ENCODE measurements around the gene APLNR. TPM values are rescaled to one million over a fixed set of nuclear protein-coding genes. Genes with fewer than 3 reads are reported as not detected.

APLNR gene
- total RNA-seq, 2 experiments from 2014 or later, result not detected

GRCh38 chr11:57249384-57250319 lies 12.6 kb upstream of the APLNR start:
- ChIA-PET POLR2A (no interaction called here), CTCF (interaction anchor here (0.6 to 6.1 kb wide), 25 partner anchors 9 to 407 kb away, joined by 3 to 69 read pairs (median 4); partner anchors contain the start of genes LRRC55, OR5AK2 and SSRP1)
- peak; percentile 87 for ATAC-seq

GRCh38 chr11:57248780-57249383 lies 11.8 kb upstream of the APLNR start:
- no peak overlapping the region for H3K27ac Mint-ChIP-seq
- H3K4me3 Mint-ChIP-seq, result no peak overlapping the region
- H3K9me3 Mint-ChIP-seq (ENCODE audit: low read depth), result no peaks in the 10 kb centered on the region
- peaks cover 24% of the 10 kb centered on the region for H3K27me3 Mint-ChIP-seq
- peak; percentile 59 for DNase-seq
- peak; percentile 68 for ATAC-seq
- ChIA-PET CTCF (interaction anchor here (0.6 to 6.1 kb wide), 21 partner anchors 10 to 406 kb away, joined by 3 to 69 read pairs (median 4); partner anchors contain the start of genes LRRC55, OR5AK2 and SSRP1), POLR2A (no interaction called here)
- intact Hi-C loops (cut with DNase I, micrococcal nuclease), result loop anchor here (1.0 to 5.0 kb wide), 5 partner anchors 117 to 408 kb away; no protein-coding TSS in a partner anchor
- H3K36me3 Mint-ChIP-seq (ENCODE audit: low read depth), result no peaks in the 10 kb centered on the region
- peaks cover 19% of the 10 kb centered on the region for H3K4me1 Mint-ChIP-seq

More at GRCh38 chr11:57249384-57250319, 12.6 kb upstream of the APLNR start:
- intact Hi-C loops (cut with DNase I, micrococcal nuclease), result loop anchor here (1.0 to 5.0 kb wide), 5 partner anchors 117 to 408 kb away; no protein-coding TSS in a partner anchor
- H3K9me3 Mint-ChIP-seq (ENCODE audit: low read depth), result no peaks in the 10 kb centered on the region
- H3K27me3 Mint-ChIP-seq, result peaks cover 28% of the 10 kb centered on the region
- no peak overlapping the region for H3K4me3 Mint-ChIP-seq
- H3K27ac Mint-ChIP-seq, result no peak overlapping the region
- H3K36me3 Mint-ChIP-seq (ENCODE audit: low read depth), result no peaks in the 10 kb centered on the region
- peak; percentile 75 for DNase-seq
- peaks cover 16% of the 10 kb centered on the region for H3K4me1 Mint-ChIP-seq

DNA sequence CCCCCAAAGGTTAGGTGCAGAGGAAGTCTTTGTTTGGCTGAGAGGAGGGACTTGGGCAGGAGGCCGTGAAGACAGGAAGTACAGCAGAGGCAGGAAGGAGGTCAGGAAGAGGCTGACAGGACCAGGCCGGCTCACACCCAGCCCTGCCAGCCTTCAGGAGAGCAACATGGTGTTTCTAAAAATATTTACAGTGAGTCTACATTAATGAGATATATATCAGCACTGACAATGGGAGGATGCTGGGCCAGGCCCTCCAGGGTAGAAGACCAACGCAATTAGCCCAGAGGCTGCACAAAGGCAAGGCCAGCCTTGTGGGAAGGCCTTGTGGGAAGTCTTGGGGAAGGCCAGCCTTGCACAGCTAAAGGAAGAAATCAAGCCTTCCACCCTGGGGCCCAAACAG lies 7.9 kb upstream of the APLNR start:
- ATAC-seq (no peak), DNase-seq (no peak)
- Mint-ChIP-seq H3K4me1 (peaks cover 13% of the 10 kb centered on the region), H3K36me3 (ENCODE audit: low read depth) (no peaks in the 10 kb centered on the region), H3K9me3 (ENCODE audit: low read depth) (no peaks in the 10 kb centered on the region), H3K4me3 (no peak overlapping the region), H3K27ac (no peak overlapping the region), H3K27me3 (peaks cover 13% of the 10 kb centered on the region)
- POLR2A ChIA-PET, result no interaction called here
- CTCF ChIA-PET, result interaction anchor here (0.6 kb wide), 1 partner anchor 1149 kb away, joined by 3 read pairs; no protein-coding TSS in a partner anchor
- intact Hi-C loops (cut with DNase I, micrococcal nuclease), result loop anchor here (5.0 kb wide), 1 partner anchor 113 kb away; no protein-coding TSS in a partner anchor

GRCh38 chr11:57241353-57241972 lies 4.4 kb upstream of the APLNR start:
- Mint-ChIP-seq H3K27ac (no peak overlapping the region), H3K4me1 (peaks cover 13% of the 10 kb centered on the region), H3K9me3 (ENCODE audit: low read depth) (no peaks in the 10 kb centered on the region), H3K36me3 (ENCODE audit: low read depth) (no peaks in the 10 kb centered on the region), H3K4me3 (no peak overlapping the region), H3K27me3 (peaks cover 31% of the 10 kb centered on the region)
- CTCF ChIA-PET, result interaction anchor here (1.3 kb wide), 1 partner anchor 8 kb away, joined by 11 read pairs; no protein-coding TSS in a partner anchor
- intact Hi-C loops (cut with DNase I, micrococcal nuclease), result no loop called here
- POLR2A ChIA-PET, result no interaction called here
- ATAC-seq (no peak), DNase-seq (no peak)

DNA sequence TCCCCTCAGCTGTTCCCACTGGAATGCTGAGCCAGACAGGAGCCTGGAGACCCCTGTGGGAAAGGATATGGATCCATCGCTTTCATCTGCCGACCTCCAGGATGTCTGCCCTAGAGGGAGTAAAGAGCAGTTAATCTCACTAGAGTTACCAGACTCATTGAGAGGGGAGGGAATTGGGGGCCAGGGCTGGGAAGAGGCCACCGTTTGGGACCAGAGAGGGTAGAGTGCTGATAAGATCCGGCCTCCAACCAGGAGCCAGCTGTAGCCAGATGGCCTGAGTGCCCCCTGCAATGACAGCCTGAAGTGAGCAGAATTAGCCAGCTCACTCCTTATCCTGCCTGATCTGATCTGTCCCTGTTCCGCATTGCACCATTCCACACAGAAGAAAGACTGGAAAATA lies 3.7 kb upstream of the APLNR start:
- POLR2A ChIA-PET, result interaction anchor here (0.6 kb wide), 1 partner anchor 1302 kb away, joined by 5 read pairs; no protein-coding TSS in a partner anchor
- intact Hi-C loops (cut with DNase I, micrococcal nuclease), result no loop called here
- Mint-ChIP-seq H3K9me3 (ENCODE audit: low read depth) (no peaks in the 10 kb centered on the region), H3K27ac (no peak overlapping the region), H3K4me1 (peaks cover 13% of the 10 kb centered on the region), H3K27me3 (peaks cover 36% of the 10 kb centered on the region), H3K36me3 (ENCODE audit: low read depth) (no peaks in the 10 kb centered on the region), H3K4me3 (no peak overlapping the region)
- CTCF ChIA-PET, result interaction anchor here (1.1 to 1.3 kb wide), 3 partner anchors 9 to 20 kb away, joined by 3 to 11 read pairs (median 3); no protein-coding TSS in a partner anchor
- ATAC-seq, result no peak
- DNase-seq, result no peak

- ChIA-PET POLR2A (no interaction called here), CTCF (interaction anchor here (0.6 to 1.2 kb wide), 3 partner anchors 14 to 19 kb away, joined by 3 read pairs; no protein-coding TSS in a partner anchor)
- H3K27me3 Mint-ChIP-seq, result peaks cover 41% of the 10 kb centered on the region
- DNase-seq (no peak), ATAC-seq (no peak)
- H3K27ac Mint-ChIP-seq, result no peak overlapping the region
- H3K36me3 Mint-ChIP-seq (ENCODE audit: low read depth), result no peaks in the 10 kb centered on the region
- no peaks in the 10 kb centered on the region for H3K9me3 Mint-ChIP-seq (ENCODE audit: low read depth)
- intact Hi-C loops (cut with DNase I, micrococcal nuclease), result no loop called here
- H3K4me3 Mint-ChIP-seq, result no peak overlapping the region
- H3K4me1 Mint-ChIP-seq, result peaks cover 10% of the 10 kb centered on the region
Measured at GRCh38 chr11:57240007-57240406, 3.0 kb upstream of the APLNR start.

- no peaks in the 10 kb centered on the region for H3K9me3 Mint-ChIP-seq (ENCODE audit: low read depth)
- H3K36me3 Mint-ChIP-seq (ENCODE audit: low read depth), result no peaks in the 10 kb centered on the region
- ATAC-seq (no peak), DNase-seq (no peak)
- H3K27ac Mint-ChIP-seq, result no peak overlapping the region
- POLR2A ChIA-PET, result no interaction called here
- H3K4me3 Mint-ChIP-seq, result no peak overlapping the region
- intact Hi-C loops (cut with DNase I, micrococcal nuclease), result no loop called here
- peaks cover 47% of the 10 kb centered on the region for H3K27me3 Mint-ChIP-seq
- CTCF ChIA-PET, result no interaction called here
- H3K4me1 Mint-ChIP-seq, result peaks cover 5% of the 10 kb centered on the region
Measured at GRCh38 chr11:57239348-57239747, 2.3 kb upstream of the APLNR start.

DNA sequence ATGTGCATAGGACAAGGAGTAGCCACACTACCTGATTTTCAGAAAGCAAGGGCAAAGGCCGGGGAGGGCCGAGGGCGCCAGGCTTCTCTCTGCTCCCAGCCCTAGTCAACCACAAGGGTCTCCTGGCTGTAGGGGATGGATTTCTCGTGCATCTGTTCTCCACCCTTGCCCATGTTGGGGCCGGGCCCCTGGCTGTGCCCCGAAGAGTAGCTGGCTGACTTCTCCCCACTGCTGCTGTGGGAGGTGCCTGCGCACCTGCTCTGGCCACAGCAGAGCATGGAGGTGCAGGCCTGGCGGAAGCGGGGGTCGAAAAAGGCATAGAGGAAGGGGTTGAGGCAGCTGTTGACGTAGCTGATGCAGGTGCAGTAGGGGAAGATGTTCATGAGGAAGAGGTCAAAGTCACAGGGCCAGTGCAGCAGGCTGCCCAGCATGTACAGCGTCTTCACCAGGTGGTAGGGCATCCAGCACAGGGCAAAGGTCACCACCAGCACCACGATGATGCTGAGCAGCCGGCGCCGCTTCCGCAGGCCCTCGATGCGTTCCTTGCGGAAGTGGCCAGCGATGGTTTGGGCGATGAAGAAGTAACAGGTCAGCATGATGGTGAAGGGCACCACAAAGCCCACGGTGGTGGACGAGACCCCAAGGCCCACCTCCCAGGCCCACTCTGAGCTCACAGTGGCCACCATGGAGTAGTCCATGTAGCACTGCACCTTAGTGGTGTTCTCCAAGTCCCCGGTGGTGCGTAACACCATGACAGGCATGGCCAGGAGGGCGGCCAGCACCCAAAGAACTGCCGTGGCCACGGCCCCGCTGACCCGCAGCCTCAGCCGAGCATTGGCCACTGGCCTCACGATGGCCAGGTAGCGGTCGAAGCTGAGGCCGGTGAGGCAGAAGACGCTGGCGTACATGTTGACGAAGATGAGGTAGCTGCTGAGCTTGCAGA lies 1.0 kb downstream of the APLNR start:
- POLR2A ChIA-PET, result no interaction called here
- H3K4me3 Mint-ChIP-seq, result no peak overlapping the region
- no peaks in the 10 kb centered on the region for H3K36me3 Mint-ChIP-seq (ENCODE audit: low read depth)
- peaks cover 9% of the 10 kb centered on the region for H3K4me1 Mint-ChIP-seq
- no peaks in the 10 kb centered on the region for H3K9me3 Mint-ChIP-seq (ENCODE audit: low read depth)
- DNase-seq (no peak), ATAC-seq (no peak)
- intact Hi-C loops (cut with DNase I, micrococcal nuclease), result no loop called here
- peaks cover 65% of the 10 kb centered on the region for H3K27me3 Mint-ChIP-seq
- CTCF ChIA-PET, result interaction anchor here (0.6 kb wide), 1 partner anchor 14 kb away, joined by 4 read pairs; no protein-coding TSS in a partner anchor
- no peak overlapping the region for H3K27ac Mint-ChIP-seq

GRCh38 chr11:57233702-57234101 lies 3.3 kb downstream of the APLNR start:
- CTCF ChIA-PET, result interaction anchor here (0.7 kb wide), 1 partner anchor 27 kb away, joined by 3 read pairs; no protein-coding TSS in a partner anchor
- Mint-ChIP-seq H3K4me1 (peaks cover 9% of the 10 kb centered on the region), H3K4me3 (no peak overlapping the region), H3K27ac (no peak overlapping the region), H3K36me3 (ENCODE audit: low read depth) (no peaks in the 10 kb centered on the region), H3K27me3 (peaks cover 71% of the 10 kb centered on the region), H3K9me3 (ENCODE audit: low read depth) (no peaks in the 10 kb centered on the region)
- POLR2A ChIA-PET, result no interaction called here
- intact Hi-C loops (cut with DNase I, micrococcal nuclease), result no loop called here
- no peak for DNase-seq
- no peak for ATAC-seq

GRCh38 chr11:57231539-57232253 lies 5.4 kb downstream of the APLNR start:
- ATAC-seq, result no peak
- ChIA-PET CTCF (no interaction called here), POLR2A (no interaction called here)
- no peaks in the 10 kb centered on the region for H3K36me3 Mint-ChIP-seq (ENCODE audit: low read depth)
- DNase-seq, result no peak
- no peaks in the 10 kb centered on the region for H3K9me3 Mint-ChIP-seq (ENCODE audit: low read depth)
- peaks cover 62% of the 10 kb centered on the region for H3K27me3 Mint-ChIP-seq
- H3K27ac Mint-ChIP-seq, result no peak overlapping the region
- H3K4me3 Mint-ChIP-seq, result no peak overlapping the region
- peaks cover 4% of the 10 kb centered on the region for H3K4me1 Mint-ChIP-seq
- intact Hi-C loops (cut with DNase I, micrococcal nuclease), result no loop called here

All from activated CD4-positive, alpha-beta T cell treated with anti-CD3 and anti-CD28 coated beads for 36 hours (primary cell).